ENCODE measurements around the gene LGALS4.
A peak's percentile ranks its signal among the peaks of the same experiment; 100 is the strongest.
"Not testable (repeated sequence)": the region's sequence is repeated elsewhere in the genome, so short reads cannot be mapped to it uniquely, and the experiment has no call there.

Gene LGALS4

DNA sequence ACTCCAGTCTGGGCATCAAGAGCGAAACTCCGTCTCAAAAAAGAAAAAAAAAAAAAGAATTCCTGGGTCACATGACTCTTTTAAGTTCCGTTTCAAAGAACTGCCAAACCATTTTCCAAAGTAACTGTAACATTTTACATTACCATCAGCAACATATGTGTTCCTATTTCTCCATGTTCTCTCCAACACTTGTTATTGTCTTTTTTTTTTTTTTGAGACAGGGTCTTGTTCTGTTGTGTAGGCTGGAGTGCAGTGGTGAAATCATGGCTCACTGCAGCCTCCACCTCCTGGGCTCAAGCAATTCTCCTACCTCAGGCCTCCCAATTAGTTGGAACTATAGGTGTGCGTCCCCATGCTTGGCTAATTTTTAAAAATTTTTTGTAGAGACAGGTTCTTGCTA is 17.2 kb downstream of the LGALS4 start:
- DNase-seq (ENCODE audit: low spot score), result no peak

DNA sequence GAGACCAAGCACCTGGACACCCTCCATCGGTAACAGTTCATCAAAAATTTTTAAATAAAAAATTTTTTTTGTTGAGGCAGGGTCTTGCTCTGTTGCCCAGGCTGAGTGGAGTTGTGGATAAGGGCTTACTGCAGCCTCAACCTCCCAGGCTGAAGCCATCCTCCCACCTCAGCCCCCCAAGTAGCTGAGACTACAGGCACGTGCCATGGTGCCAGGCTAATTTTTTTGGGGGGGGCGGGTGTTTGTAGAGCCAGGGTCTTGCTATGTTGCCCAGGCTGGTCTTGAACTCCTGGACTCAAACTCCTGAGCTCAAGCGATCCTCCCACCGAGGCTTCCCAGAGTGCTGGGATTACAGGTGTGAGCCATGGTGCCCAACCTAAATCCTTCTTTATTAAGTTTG is 19.1 kb downstream of the LGALS4 start:
- no peak for DNase-seq (ENCODE audit: low spot score)

DNA sequence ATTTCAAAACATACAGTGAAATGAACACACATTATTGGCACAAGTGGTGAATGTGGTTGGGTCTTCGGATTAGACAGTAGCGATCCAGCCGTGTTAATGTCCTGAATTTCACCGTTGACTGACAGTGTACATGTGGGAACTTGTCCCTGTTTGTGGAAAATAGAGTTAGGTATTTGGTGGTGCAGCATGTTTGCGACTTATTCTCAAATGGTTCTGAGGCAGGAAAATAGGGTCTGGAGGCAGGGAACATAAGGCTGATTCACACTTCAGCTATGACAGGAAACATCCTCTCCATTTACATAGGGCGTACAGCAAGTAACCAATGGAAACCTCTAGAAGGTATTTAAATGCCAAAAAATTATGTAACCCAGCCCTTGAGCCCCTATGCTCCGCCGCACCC is 19.6 kb downstream of the LGALS4 start:
- no peak for DNase-seq (ENCODE audit: low spot score)

DNA sequence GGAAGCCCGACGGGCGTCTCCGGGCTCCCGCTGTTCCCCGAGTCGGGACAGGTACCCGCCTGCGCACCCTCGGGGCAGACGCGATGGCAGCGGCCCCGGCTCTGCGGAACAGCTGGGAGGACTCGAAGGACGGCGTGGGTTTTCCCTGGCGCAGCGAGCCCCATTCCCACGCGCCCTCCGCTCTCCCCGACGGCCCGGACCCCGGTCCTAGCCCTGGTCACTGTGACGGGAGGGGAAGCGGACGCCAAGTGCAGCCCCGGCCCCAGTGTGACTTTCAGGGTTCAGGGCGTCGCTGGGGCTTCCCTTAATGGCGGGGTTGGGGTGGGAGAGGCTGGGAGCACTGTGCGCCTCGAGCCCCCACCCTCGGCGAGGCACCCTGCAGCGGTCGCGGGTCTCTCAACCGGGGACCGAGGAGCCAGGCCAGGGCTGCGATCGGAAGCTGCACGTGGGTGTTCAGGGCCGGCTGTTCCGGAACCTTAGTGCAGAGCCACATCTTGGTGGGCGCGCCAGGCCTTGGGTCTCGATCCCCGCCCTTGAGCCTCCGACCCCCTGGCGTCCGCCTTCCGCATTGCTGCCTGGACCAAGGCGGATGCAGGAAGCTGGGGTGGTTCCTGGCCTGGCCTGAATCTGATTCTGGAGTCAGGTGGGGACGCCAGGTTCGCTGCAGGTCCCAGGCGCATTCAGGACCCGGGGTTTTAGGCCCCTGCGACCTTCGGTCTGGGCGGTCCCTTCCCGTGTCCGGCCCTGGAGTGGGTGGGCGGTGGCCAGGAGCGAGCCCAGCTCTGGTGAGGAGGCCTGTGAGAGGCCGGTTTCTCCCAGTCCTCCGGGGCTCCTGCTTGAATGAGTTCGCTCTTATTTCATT is 20.3 kb downstream of the LGALS4 start:
- DNase-seq (ENCODE audit: low spot score), result no peak

DNA sequence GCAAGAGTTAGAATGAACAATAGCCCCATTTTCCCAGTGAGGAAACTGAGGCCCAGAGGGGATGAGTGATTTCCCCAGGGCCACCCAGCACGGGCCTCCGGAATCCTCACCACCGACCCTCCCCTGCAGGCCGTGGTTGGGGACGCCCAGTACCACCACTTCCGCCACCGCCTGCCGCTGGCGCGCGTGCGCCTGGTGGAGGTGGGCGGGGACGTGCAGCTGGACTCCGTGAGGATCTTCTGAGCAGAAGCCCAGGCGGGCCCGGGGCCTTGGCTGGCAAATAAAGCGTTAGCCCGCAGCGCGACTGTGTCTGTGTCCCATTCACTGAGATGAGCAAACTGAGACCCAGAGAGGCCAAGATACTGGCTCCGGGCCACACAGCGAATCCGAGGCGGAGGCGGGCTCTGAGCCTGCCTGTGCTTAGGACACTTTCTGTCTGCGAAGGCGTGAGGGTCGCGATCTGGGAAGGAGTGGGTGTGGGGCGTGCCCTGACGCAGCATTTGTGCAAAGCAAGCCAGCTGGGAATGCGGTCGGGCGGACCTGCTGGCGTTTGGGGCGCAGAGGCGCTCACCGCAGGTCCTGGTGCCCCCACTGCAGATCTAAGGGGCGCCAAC is 21.2 kb downstream of the LGALS4 start:
- DNase-seq (ENCODE audit: low spot score), result not testable (repeated sequence)

DNA sequence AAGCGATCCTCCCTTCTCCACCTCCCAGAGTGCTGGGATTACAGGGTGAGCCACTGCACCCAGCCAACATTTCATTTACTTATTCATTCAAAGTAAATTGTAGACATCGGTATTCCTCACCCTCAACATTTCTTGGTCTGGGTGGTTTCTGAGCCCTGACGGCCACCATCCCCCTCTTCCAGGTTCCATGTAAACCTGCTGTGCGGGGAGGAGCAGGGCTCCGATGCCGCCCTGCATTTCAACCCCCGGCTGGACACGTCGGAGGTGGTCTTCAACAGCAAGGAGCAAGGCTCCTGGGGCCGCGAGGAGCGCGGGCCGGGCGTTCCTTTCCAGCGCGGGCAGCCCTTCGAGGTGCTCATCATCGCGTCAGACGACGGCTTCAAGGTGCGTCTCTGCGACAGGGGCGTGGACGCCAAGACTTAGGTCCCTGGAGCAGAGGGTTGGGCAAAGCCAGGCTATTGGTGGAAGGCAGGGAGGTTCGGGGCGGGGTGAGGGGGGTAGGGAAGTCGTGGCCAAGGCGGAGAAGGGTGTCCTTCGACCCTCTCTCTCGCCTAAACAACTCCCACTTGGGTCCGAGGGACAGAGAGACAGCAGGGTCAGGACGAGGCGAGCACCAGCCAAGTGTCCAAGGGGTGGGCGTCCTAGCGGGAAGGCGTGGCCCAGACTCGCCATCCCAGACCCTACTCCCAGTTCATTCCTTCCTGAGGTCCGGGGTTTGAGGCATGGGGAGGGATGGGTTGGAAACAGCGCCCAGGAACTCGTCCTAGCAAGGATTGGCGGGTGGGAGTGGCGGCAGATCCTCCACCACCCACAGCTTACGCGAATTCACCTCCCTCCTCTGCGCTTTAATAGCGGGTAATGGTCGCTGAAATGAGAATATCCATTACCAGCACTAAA is 22.0 kb downstream of the LGALS4 start:
- not testable (repeated sequence) for DNase-seq (ENCODE audit: low spot score)

DNA sequence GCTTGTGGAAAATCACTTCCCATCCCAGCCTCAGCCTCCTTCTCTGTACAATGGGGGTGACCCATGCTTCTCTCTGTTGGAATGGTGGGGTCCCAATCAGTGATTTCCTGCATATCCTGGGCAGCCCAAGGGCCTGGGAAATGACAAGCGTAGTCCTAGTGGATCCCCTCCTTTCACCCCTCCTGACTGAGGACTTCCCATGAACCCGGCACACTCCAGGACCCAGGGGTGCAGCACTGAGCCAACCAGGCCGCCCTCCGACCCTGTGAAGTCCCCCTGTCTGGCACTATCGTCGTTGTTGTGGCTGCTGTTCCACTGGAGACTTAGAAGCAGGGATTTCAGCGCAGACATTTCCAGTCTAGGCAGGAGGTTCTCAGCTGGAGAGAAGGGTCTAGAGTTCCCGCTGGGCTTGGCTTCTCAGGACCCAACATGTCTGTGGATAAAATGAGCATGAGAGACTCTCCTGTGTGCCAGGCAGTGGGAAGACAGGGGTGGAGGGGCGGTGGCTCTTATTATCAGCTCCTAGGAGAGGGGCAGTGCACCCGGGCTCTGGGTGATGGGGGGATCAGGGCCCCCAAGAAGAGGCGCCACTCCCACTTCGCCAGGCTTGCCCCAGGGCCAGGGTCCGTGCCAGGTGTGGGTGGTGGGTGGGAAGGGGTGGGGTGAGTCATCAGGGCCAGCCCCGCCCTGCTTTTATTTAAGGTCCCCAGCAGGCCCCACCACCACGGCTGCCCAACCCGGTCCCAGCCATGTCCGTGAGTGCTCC is 24.1 kb downstream of the LGALS4 start, which contains the start of gene LGALS7B:
Gene LGALS7B, plus strand, starts transcription at position 723 of the 766 bp plus-strand sequence. Its CDS starts 27 bp downstream, at position 750.
- no peak for DNase-seq (ENCODE audit: low spot score)

DNA sequence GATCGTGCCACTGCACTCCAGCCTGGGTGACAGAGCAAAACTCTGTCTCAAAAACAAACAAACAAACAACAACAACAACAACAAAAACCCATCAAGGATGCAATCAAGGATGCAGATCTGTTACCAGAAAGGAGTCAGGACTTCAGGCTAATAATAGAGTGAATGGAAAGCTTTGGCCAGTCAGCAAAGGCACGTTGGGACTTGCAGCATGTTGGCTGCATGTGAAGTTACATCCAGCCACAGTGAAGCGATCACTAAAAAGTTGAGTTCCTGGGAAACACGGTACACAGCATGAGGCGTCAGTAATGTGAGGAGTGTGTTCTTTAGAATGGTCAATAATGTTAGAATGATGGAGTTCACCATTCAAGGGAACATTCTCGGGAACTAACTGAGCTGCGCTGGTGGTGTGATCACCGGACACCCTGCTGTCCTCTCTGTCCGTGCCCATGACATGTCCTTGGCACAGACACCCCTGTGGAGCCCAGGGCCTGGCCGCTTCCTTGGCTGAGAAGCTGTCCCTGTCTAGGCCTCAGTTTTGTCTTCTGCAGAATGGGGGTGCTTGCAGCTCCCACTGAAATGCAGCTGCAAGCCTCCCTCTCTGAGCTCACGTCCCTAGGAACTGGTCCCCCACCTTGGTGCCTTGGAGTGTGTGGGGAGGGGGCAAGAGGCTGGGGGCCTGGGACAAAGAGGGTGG is 26.0 kb downstream of the LGALS4 start:
- DNase-seq (ENCODE audit: low spot score), result no peak

DNA sequence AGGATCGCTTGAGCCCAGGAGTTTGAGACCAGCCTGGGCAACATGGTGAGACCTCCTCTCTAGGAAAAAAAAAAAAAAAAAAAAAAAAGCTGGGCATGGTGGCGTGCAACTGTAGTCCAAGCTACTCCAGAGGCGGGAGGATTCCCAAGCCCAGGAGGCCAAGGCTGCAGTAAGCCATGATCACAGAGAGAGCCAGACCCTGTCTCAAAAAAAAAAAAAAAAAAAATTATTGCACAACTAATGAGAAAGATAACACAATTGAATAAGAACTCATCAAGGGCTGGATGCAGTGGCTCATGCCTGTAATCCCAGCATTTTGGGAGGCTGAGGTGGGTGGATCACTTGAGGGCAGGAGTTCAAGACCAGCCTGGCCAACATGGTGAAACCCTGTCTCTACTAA is 26.7 kb downstream of the LGALS4 start:
- not testable (repeated sequence) for DNase-seq (ENCODE audit: low spot score)

DNA sequence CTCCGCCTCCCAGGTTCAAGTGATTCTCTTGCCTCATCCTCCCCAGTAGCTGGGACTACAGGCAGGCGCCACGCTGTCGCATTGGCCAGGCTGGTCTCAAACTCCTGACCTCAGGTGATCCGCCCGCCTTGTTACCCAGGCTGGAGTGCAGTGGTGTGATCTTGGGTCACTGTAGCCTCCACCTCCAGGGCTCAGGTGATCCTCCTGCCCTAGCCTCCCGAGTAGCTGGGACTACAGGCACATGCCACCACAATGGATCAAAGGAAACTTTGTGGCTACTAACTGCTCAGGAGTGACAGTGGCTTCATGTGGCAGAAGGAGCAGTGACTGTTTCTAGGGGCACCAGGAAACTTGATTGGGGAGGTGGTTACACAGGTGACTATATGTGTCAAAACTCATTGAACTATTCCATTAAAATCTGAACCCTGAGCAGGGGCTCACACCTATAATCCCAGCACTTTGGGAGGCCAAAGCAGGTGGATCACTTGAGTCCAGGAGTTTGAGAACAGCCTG is 27.5 kb downstream of the LGALS4 start:
- no peak for DNase-seq (ENCODE audit: low spot score)

DNA sequence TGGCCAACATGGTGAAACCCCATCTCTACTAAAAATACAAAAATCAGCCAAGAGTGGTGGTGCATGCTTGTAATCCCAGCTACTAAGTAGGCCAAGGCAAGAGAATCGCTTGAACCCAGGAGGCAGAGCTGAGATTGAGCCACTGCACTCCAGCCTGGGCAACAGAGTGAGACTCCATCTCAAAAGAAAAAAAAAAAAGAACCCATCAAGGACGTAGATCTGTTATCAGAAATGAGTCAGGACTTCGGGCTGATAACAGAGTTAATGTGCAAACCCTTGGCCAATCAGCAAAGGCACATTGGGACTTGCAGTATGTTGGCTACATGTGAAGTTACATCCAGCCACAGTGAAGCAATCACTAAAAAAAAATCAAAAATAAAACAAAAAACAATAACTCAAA is 28.5 kb downstream of the LGALS4 start:
- no peak for DNase-seq (ENCODE audit: low spot score)

DNA sequence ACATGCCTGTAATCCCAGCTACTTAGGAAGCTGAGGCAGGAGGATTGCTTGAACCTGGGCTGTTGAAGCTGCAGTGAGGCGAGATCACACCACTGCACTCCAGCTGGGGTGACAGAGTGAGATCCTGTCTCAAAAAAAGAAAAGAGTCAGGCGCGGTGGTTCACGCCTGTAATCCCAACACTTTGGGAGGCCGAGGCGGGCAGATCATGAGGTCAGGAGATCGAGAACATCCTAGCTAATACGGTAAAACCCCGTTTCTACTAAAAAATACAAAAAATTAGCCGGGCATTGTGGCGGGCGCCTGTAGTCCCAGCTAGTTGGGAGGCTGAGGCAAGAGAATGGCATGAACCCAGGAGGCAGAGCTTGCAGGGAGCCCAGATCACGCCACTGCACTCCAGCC is 30.5 kb downstream of the LGALS4 start:
- DNase-seq (ENCODE audit: low spot score), result not testable (repeated sequence)

DNA sequence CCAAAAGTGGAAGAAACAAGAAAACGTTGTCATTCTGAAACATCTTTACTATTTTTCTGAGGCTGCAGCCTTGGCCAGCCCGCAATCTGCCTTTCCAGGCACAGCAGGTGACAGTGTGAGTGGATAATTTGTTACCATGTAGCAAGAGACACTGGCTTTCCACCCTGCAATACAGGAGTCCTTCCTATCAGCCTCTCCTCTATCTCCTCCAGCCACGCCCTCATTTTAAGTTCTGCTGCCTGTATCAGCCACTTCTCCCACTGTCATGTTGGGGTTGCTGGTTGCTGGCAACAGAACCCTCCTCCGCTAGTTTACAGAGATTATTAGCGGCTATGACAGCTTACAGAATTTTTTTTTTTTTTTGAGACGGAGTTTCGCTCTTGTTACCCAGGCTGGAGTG is 31.7 kb downstream of the LGALS4 start:
- DNase-seq (ENCODE audit: low spot score), result peak; percentile 64

DNA sequence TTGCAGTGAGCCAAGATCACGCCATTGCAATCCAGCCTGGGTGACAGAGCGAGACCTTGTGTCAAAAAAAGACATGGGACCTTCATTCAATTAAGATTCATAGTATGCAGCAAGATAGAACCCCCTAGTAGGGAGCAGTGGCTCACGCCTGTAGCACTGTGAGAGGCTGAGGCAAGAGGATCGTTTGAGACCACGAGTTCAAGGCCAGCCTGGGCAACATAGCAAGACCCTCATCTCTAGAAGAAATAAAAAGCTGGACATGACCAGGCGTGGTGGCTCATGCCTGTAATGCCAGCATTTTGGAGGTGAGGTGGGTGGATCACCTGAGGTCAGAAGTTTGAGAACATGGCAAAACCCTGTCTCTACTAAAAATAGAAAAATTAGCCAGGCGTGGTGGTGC is 32.3 kb downstream of the LGALS4 start:
- no peak for DNase-seq (ENCODE audit: low spot score)

DNA sequence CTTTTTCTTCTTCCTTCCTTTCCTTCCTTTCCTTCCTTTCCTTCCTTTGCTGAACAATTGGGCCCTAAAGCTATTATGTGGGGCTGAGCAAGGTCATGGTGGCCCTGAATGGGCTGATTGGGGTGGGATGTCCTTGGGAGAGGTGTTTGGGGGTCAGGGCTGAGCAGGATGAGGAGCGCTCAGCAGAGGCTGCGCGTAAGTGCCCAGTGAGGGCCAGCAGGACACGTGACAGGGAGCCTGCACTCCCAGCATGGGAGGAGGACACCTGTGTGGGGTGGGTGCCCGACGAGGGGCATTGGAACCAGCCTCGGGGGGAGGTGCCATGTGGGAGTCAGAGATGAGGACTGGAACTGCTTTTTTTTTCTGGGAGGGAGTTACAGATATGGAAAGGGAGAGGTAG is 34.0 kb downstream of the LGALS4 start:
- DNase-seq (ENCODE audit: low spot score), result no peak

DNA sequence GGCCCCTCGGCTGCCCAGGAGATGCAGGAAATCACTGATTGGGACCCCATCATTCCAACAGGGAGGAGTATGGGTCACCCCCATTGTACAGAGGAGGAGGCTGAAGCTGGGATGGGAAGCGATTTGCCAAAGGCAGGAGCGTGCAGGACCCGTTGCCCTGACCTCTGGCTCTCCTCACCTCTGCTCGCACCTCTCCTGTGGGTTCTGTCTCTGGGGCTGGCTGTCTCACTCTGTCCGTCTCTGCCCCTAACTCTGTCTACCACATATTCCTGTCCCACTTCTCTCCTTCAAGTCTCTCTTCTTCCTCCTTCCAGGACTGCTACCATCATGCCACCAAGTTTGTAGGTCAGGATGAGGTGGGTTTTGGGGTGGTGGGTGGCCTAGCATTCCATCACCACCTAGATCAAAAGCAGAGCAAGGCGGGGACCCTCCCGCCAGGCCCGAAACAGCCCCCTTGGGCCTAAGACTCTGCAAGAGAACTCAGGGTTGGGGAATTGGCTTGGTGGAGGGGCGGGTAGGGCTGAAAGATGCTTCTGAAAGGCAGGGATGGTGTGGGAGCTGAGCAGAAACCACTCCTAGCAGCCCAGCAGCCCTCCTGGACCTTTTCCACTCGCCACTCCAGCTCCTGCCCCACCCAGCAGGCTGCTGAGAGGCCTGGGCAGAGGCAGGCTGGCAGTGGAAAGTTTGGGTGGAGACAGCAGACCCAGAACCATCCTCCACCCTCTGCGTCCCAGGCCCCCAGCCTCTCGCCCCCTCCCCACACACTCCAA is 38.4 kb downstream of the LGALS4 start:
- no peak for DNase-seq (ENCODE audit: low spot score)

DNA sequence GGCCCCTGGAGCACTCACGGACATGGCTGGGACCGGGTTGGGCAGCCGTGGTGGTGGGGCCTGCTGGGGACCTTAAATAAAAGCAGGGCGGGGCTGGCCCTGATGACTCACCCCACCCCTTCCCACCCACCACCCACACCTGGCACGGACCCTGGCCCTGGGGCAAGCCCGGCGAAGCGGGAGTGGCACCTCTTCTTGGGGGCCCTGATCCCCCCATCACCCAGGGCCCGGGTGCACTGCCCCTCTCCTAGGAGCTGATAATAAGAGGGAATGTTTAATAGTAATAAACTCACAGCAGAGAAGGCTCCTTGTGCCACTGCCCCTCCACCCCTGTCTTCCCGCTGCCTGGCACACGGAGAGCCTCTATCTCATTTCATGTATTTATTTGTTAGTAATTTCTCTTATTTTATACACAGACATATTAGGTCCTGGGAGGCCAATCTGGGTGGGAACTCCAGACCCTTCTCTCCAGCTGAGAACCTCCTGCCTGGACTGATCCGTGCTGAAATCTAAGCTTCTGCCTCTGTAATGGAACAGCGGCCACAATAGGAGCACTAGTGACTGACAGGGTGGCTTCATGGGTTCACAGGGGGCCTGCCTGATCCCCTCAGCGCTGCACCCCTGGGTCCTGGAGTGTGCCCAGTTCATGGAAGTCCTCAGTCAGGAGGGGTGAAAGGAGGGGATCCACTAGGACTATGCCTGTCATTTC is 39.1 kb downstream of the LGALS4 start, which contains the start of gene LGALS7:
Gene LGALS7, minus strand, starts transcription at position 49 of the 709 bp plus-strand sequence. Its CDS starts 25 bp downstream, at position 24.
- no peak for DNase-seq (ENCODE audit: low spot score)

DNA sequence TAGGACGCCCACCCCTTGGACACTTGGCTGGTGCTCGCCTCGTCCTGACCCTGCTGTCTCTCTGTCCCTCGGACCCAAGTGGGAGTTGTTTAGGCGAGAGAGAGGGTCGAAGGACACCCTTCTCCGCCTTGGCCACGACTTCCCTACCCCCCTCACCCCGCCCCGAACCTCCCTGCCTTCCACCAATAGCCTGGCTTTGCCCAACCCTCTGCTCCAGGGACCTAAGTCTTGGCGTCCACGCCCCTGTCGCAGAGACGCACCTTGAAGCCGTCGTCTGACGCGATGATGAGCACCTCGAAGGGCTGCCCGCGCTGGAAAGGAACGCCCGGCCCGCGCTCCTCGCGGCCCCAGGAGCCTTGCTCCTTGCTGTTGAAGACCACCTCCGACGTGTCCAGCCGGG is 41.2 kb downstream of the LGALS4 start:
- not testable (repeated sequence) for DNase-seq (ENCODE audit: low spot score)

DNA sequence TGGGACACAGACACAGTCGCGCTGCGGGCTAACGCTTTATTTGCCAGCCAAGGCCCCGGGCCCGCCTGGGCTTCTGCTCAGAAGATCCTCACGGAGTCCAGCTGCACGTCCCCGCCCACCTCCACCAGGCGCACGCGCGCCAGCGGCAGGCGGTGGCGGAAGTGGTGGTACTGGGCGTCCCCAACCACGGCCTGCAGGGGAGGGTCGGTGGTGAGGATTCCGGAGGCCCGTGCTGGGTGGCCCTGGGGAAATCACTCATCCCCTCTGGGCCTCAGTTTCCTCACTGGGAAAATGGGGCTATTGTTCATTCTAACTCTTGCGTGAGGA is 41.8 kb downstream of the LGALS4 start:
- DNase-seq (ENCODE audit: low spot score), result not testable (repeated sequence)

All from hematopoietic multipotent progenitor cell treated with erythropoietin and hydrocortisone succinate and interleukin-3 and kit ligand, for 15 days (in vitro differentiated cells).